Endothelial cell of umbilical vein (primary cell): Measurements from ENCODE around the gene SORL1. TPM values are rescaled to one million over a fixed set of nuclear protein-coding genes. Genes with fewer than 3 reads are reported as not detected.

Experiments used
- BruUV-seq: library from RNA; stranded (reverse); fragments of 400-500 nt; replicated peaks from 2 replicates; lab custom pipeline; 2021; lab: Mats Ljungman, UMichigan
- CTCF ChIA-PET: fragments of 300-600, 350-600 bp; sonication (Branson Sonifier 250); formaldehyde crosslinking; loops from one replicate; lab custom pipeline; 2021; ENCODE audit warnings: antibody characterized with exemption, inconsistent platforms; lab: Charles Lee
- POLR2A ChIA-PET: fragments of 300-600, 350-600 bp; sonication (Branson Sonifier 250); formaldehyde crosslinking; loops from one replicate; lab custom pipeline; 2021; ENCODE audit warnings: antibody characterized with exemption, inconsistent platforms; lab: Charles Lee
- DNase-seq: peaks from one replicate; pipeline ENCODE4 v3.0.0-alpha.2; 2011; ENCODE audit warnings: low read depth, low spot score
- FAIRE-seq: peaks from 2 replicates; lab custom pipeline; 2011; peaks lifted over from hg19 to GRCh38; lab: Jason Lieb, UNC
- H2AFZ ChIP-seq: 2 replicates; pipeline ENCODE4 v1.6.0; 2012; ENCODE audit warnings: low read depth, low read length, control low read depth, inconsistent platforms
- H3K27ac ChIP-seq: 2 replicates; pipeline ENCODE4 v1.5.1; 2011; ENCODE audit warnings: low read depth, mild to moderate bottlenecking, control low read depth, low read length, moderate library complexity; ENCODE audit not compliant: insufficient read depth
- H3K27me3 ChIP-seq, 2 experiments: 2 replicates each; pipeline versions ENCODE4 v1.6.0 to v1.6.1; 2011; ENCODE audit warnings: low read length in 2 of 2, mixed read lengths in 1 of 2; ENCODE audit not compliant: control insufficient read depth in 2 of 2, insufficient read depth in 2 of 2
- H3K36me3 ChIP-seq, 2 experiments: 2 replicates in 1 of 2; 3 replicates in 1 of 2; pipeline ENCODE4 v1.5.1; 2011; ENCODE audit warnings: low read length in 2 of 2, mild to moderate bottlenecking in 1 of 2, moderate library complexity in 1 of 2; ENCODE audit not compliant: control insufficient read depth in 2 of 2, insufficient read depth in 2 of 2; ENCODE audit errors: extremely low read depth in 1 of 2
- H3K4me1 ChIP-seq: 3 replicates; pipeline ENCODE4 v1.5.1; 2011; ENCODE audit warnings: mild to moderate bottlenecking, low read length; ENCODE audit not compliant: control insufficient read depth, insufficient read depth; ENCODE audit errors: extremely low read depth
- H3K4me2 ChIP-seq: 2 replicates; pipeline ENCODE4 v1.6.1; 2011; ENCODE audit warnings: low read length, control low read depth, mixed read lengths; ENCODE audit not compliant: insufficient read depth
- H3K4me3 ChIP-seq, 3 experiments: fragments of 200-600 bp in 1 of 3; sonication (generic), shearing (Covaris generic) in 1 of 3; replicated peaks in 1 of 3; 2 replicates each; pipeline ENCODE4 v1.5.1; 2011 to 2016; ENCODE audit warnings: control low read depth in 3 of 3, low read length in 3 of 3, mild to moderate bottlenecking in 2 of 3, inconsistent platforms in 1 of 3, low read depth in 1 of 3, moderate library complexity in 1 of 3; ENCODE audit not compliant: insufficient read depth in 1 of 3
- H3K79me2 ChIP-seq: 2 replicates; pipeline ENCODE4 v1.6.0; 2012; ENCODE audit warnings: low read length, inconsistent platforms; ENCODE audit not compliant: control insufficient read depth, insufficient read depth
- H3K9ac ChIP-seq: replicated peaks from 2 replicates; pipeline ENCODE3; 2011; ENCODE audit warnings: low read length, control low read depth; ENCODE audit not compliant: insufficient read depth; ENCODE audit errors: extremely low read depth
- H3K9me1 ChIP-seq: replicated peaks from 3 replicates; pipeline ENCODE4 v1.6.0; 2011; ENCODE audit warnings: mild to moderate bottlenecking, low read length; ENCODE audit not compliant: control insufficient read depth, insufficient read depth; ENCODE audit errors: extremely low read depth
- H3K9me3 ChIP-seq: replicated peaks from 2 replicates; pipeline ENCODE4 v1.5.1; 2012; ENCODE audit warnings: low read length, inconsistent platforms; ENCODE audit not compliant: control insufficient read depth, insufficient read depth
- H4K20me1 ChIP-seq: replicated peaks from 2 replicates; pipeline ENCODE3; 2011; ENCODE audit warnings: mild to moderate bottlenecking, low read length; ENCODE audit not compliant: control insufficient read depth, insufficient read depth; ENCODE audit errors: extremely low read depth
- CTCF ChIP-seq, 2 donors: IDR thresholded peaks; 1 replicate in 1 of 2; 2 replicates in 1 of 2; pipeline ENCODE4 v1.5.1; 2011; ENCODE audit warnings: low read length in 2 of 2, mild to moderate bottlenecking in 2 of 2, moderate library complexity in 2 of 2, control low read depth in 1 of 2, inconsistent platforms in 1 of 2, low read depth in 1 of 2; ENCODE audit not compliant: insufficient read depth in 1 of 2; ENCODE audit errors: extremely low read depth in 1 of 2
- POLR2A ChIP-seq: IDR thresholded peaks from 2 replicates; pipeline ENCODE4 v1.6.1; 2012; ENCODE audit warnings: low read depth, mild to moderate bottlenecking, control low read depth, low read length
- dilution Hi-C: fragments of 300-500 bp; cut with MboI; formaldehyde crosslinking; loops from one replicate; pipeline ENCODE4 v1.15.0; 2019; ENCODE audit warnings: low sequenced_read_pairs; ENCODE audit not compliant: extremely low pct_ligation_motif_present
- intact Hi-C: fragments of 100-400 bp; cut with micrococcal nuclease; formaldehyde crosslinking; loops from one replicate; pipeline ENCODE4 v1.10.0; 2022
- polyA plus RNA-seq, 4 experiments: library from polyadenylated mRNA; depleted of rRNA in 3 of 4; stranded (reverse) in 3 of 4; unstranded in 1 of 4; fragments of >200 nt; gene quantifications; 2 replicates each; pipeline versions ENCODE4 v1.2.1 to v1.2.3, GENCODE V29; 2011 to 2012; ENCODE audit warnings: missing spikeins in 1 of 4
- total RNA-seq: library from RNA; stranded (reverse); gene quantifications from 2 replicates; pipeline ENCODE4 v1.2.3, GENCODE V29; 2021

The SORL1 gene
- total and polyA plus RNA-seq, 2 donors (not counting 3 experiments of a cell fraction or from before 2014, with no cell fraction given): 0.17 to 0.31 TPM

- no peaks in the 10 kb centered on the region for H3K9me1 ChIP-seq
- H3K79me2 ChIP-seq: no peaks in the 10 kb centered on the region
- intact Hi-C loops (no loop called here), dilution Hi-C loops (no loop called here)
- no peaks in the 10 kb centered on the region for H3K36me3 ChIP-seq
- DNase-seq: no peak
- no peaks in the 10 kb centered on the region for H4K20me1 ChIP-seq
- H3K4me1 ChIP-seq: no peaks in the 10 kb centered on the region
- no peak overlapping the region for H3K9ac ChIP-seq
- H2AFZ ChIP-seq: no peak overlapping the region
- FAIRE-seq: no peak
- no peak for TF ChIP-seq CTCF (IDR thresholded peaks at IDR 0.05; ENCODE audit: extremely low read depth in 1 of 2, insufficient read depth in 1 of 2, low read depth in 1 of 2, low read length in 2 of 2)
- CTCF ChIA-PET: no interaction called here
- no peaks in the 10 kb centered on the region for H3K27me3 ChIP-seq
- H3K9me3 ChIP-seq: no peaks in the 10 kb centered on the region
- no peak overlapping the region for H3K4me2 ChIP-seq
- POLR2A ChIA-PET: no interaction called here
- H3K27ac ChIP-seq: no peak overlapping the region
- no TSS peak for BruUV-seq
- H3K4me3 ChIP-seq: no peak overlapping the region
Observed at GRCh38 chr11:121563900-121564822, 112.0 kb downstream of the SORL1 start.

- BruUV-seq: no TSS peak
- ChIA-PET POLR2A (no interaction called here), CTCF (no interaction called here)
- dilution Hi-C loops (no loop called here), intact Hi-C loops (no loop called here)
- no peak overlapping the region for H3K27ac ChIP-seq
- H3K4me2 ChIP-seq: no peak overlapping the region
- no peaks in the 10 kb centered on the region for H3K4me1 ChIP-seq
- no peak overlapping the region for H2AFZ ChIP-seq
- no peak overlapping the region for H3K4me3 ChIP-seq
- H3K9me1 ChIP-seq: no peaks in the 10 kb centered on the region
- H3K27me3 ChIP-seq: no peaks in the 10 kb centered on the region
- no peaks in the 10 kb centered on the region for H3K36me3 ChIP-seq
- DNase-seq (no peak), FAIRE-seq (no peak)
- no peaks in the 10 kb centered on the region for H3K79me2 ChIP-seq
- H3K9me3 ChIP-seq: no peaks in the 10 kb centered on the region
- TF ChIP-seq POLR2A: no peak
- no peaks in the 10 kb centered on the region for H4K20me1 ChIP-seq
- H3K9ac ChIP-seq: no peak overlapping the region
Observed at GRCh38 chr11:121564948-121565684, 113.0 kb downstream of the SORL1 start.
